Keratinocyte (primary cell): ENCODE results near the gene KAT6B. TPM values are rescaled to one million over a fixed set of nuclear protein-coding genes. Genes with fewer than 3 reads are reported as not detected.

Source experiments
- DNase-seq: peaks from one replicate; pipeline ENCODE4 v3.0.0-alpha.2; 2011; ENCODE audit warnings: low read depth, missing footprints, low spot score
- FAIRE-seq: peaks from 2 replicates; lab custom pipeline; 2011; peaks lifted over from hg19 to GRCh38; lab: Jason Lieb, UNC
- H2AFZ ChIP-seq: 2 replicates; pipeline ENCODE4 v1.6.0; 2012; ENCODE audit warnings: low read length, control low read depth, inconsistent platforms; ENCODE audit not compliant: control insufficient read depth
- H3K27ac ChIP-seq: 2 replicates; pipeline ENCODE4 v1.5.1; 2011; ENCODE audit warnings: low read length; ENCODE audit not compliant: control insufficient read depth, insufficient read depth
- H3K27me3 ChIP-seq: 3 replicates; pipeline ENCODE4 v1.6.0; 2011; ENCODE audit warnings: low read length; ENCODE audit not compliant: control insufficient read depth, insufficient read depth; ENCODE audit errors: extremely low read depth
- H3K36me3 ChIP-seq, 2 experiments: 2 replicates in 1 of 2; 3 replicates in 1 of 2; pipeline ENCODE4 v1.5.1; 2011; ENCODE audit warnings: low read length in 2 of 2, mild to moderate bottlenecking in 1 of 2; ENCODE audit not compliant: control insufficient read depth in 2 of 2, insufficient read depth in 2 of 2; ENCODE audit errors: extremely low read depth in 1 of 2
- H3K4me1 ChIP-seq: 3 replicates; pipeline ENCODE4 v1.5.1; 2011; ENCODE audit warnings: low read length; ENCODE audit not compliant: control insufficient read depth, insufficient read depth; ENCODE audit errors: extremely low read depth
- H3K4me2 ChIP-seq: 3 replicates; pipeline ENCODE4 v1.6.0; 2011; ENCODE audit warnings: low read depth, low read length; ENCODE audit not compliant: control insufficient read depth, insufficient read depth; ENCODE audit errors: extremely low read depth
- H3K4me3 ChIP-seq, 3 experiments: fragments of 200-600 bp in 1 of 3; sonication (generic) in 1 of 3; 2 replicates in 2 of 3; 3 replicates in 1 of 3; pipeline ENCODE4 v1.5.1; 2011 to 2016; ENCODE audit warnings: low read length in 3 of 3, mild to moderate bottlenecking in 3 of 3, control low read depth in 2 of 3, inconsistent platforms in 1 of 3, low read depth in 1 of 3, mixed read lengths in 1 of 3, mixed run types in 1 of 3, moderate library complexity in 1 of 3; ENCODE audit not compliant: control insufficient read depth in 2 of 3, insufficient read depth in 2 of 3; ENCODE audit errors: extremely low read depth in 1 of 3
- H3K79me2 ChIP-seq: 2 replicates; pipeline ENCODE4 v1.6.0; 2012; ENCODE audit warnings: low read length; ENCODE audit not compliant: control insufficient read depth, insufficient read depth
- H3K9ac ChIP-seq: 3 replicates; pipeline ENCODE4 v1.6.0; 2011; ENCODE audit warnings: low read length; ENCODE audit not compliant: control insufficient read depth, insufficient read depth; ENCODE audit errors: extremely low read depth
- H3K9me1 ChIP-seq: 3 replicates; pipeline ENCODE4 v1.6.0; 2011; ENCODE audit warnings: low read length; ENCODE audit not compliant: control insufficient read depth, insufficient read depth; ENCODE audit errors: extremely low read depth
- H3K9me3 ChIP-seq: 2 replicates; pipeline ENCODE4 v1.5.1; 2012; ENCODE audit warnings: low read depth, low read length; ENCODE audit not compliant: control insufficient read depth
- H4K20me1 ChIP-seq: 3 replicates; pipeline ENCODE4 v1.6.0; 2011; ENCODE audit warnings: low read length; ENCODE audit not compliant: control insufficient read depth, insufficient read depth; ENCODE audit errors: extremely low read depth
- CTCF ChIP-seq, 3 experiments: IDR thresholded peaks in 1 of 3; conservative IDR thresholded peaks in 1 of 3; optimal IDR thresholded peaks in 1 of 3; 2 replicates in 2 of 3; 3 replicates in 1 of 3; pipeline versions ENCODE3 to v1.5.1; 2011; ENCODE audit warnings: low read length in 3 of 3, mild to moderate bottlenecking in 3 of 3, moderate library complexity in 2 of 3, control low read depth in 1 of 3, inconsistent platforms in 1 of 3; ENCODE audit not compliant: insufficient read depth in 2 of 3; ENCODE audit errors: extremely low read depth in 1 of 3
- EZH2 ChIP-seq: IDR thresholded peaks from one replicate; pipeline ENCODE4 v1.6.1; 2012; ENCODE audit warnings: inconsistent platforms, mild to moderate bottlenecking, low read length, moderate library complexity
- dilution Hi-C: fragments of 300-500 bp; cut with MboI; formaldehyde crosslinking; loops from one replicate; pipeline ENCODE4 v1.7.0; 2020; ENCODE audit warnings: low sequenced_read_pairs; ENCODE audit not compliant: extremely low pct_ligation_motif_present
- polyA plus RNA-seq, 5 experiments: library from polyadenylated mRNA; depleted of rRNA in 3 of 5; stranded (reverse) in 3 of 5; stranded (forward) in 1 of 5; unstranded in 1 of 5; fragments of >200 nt; gene quantifications; 1 replicate in 1 of 5; 2 replicates in 3 of 5; 3 replicates in 1 of 5; pipeline versions ENCODE4 v1.2.1 to v1.2.3, GENCODE V29; 2011 to 2012; ENCODE audit warnings: missing spikeins in 2 of 5, low read depth in 1 of 5, low replicate concordance in 1 of 5

Gene KAT6B
- polyA plus RNA-seq, 1 donor (not counting 4 experiments of a cell fraction or from before 2014, with no cell fraction given) = 2.9 TPM

- Histone ChIP-seq H3K27me3 (no peaks in the 10 kb centered on the region), H3K9ac (no peak overlapping the region), H3K9me3 (no peaks in the 10 kb centered on the region), H3K27ac (no peak overlapping the region), H3K4me3 (no peak overlapping the region), H3K4me2 (no peak overlapping the region), H3K4me1 (no peaks in the 10 kb centered on the region), H2AFZ (no peak overlapping the region), H3K9me1 (no peaks in the 10 kb centered on the region), H3K36me3 (no peaks in the 10 kb centered on the region), H4K20me1 (no peaks in the 10 kb centered on the region), H3K79me2 (no peaks in the 10 kb centered on the region)
- no peak for DNase-seq
- dilution Hi-C loops = no loop called here
- no peak for FAIRE-seq
- TF ChIP-seq EZH2 (no peak), CTCF (optimal IDR thresholded peaks at IDR 0.05 in 1 of 3, IDR thresholded peaks at IDR 0.05 in 1 of 3, conservative IDR thresholded peaks at IDR 0.05 in 1 of 3; ENCODE audit: extremely low read depth in 1 of 3, insufficient read depth in 2 of 3, low read length in 3 of 3) (no peak)
Observed at GRCh38 chr10:74784462-74784861, 41.9 kb upstream of the KAT6B start.

GRCh38 chr10:74786126-74786525 is 40.3 kb upstream of the KAT6B start:
- no peak for DNase-seq
- no peaks in the 10 kb centered on the region for H3K79me2 ChIP-seq
- no peaks in the 10 kb centered on the region for H3K4me1 ChIP-seq
- no peaks in the 10 kb centered on the region for H3K9me1 ChIP-seq
- H4K20me1 ChIP-seq = no peaks in the 10 kb centered on the region
- H3K27ac ChIP-seq = no peak overlapping the region
- H3K4me2 ChIP-seq = no peak overlapping the region
- H3K27me3 ChIP-seq = no peaks in the 10 kb centered on the region
- H2AFZ ChIP-seq = no peak overlapping the region
- no peak overlapping the region for H3K4me3 ChIP-seq
- dilution Hi-C loops = no loop called here
- no peak for TF ChIP-seq EZH2
- no peak for TF ChIP-seq CTCF (optimal IDR thresholded peaks at IDR 0.05 in 1 of 3, IDR thresholded peaks at IDR 0.05 in 1 of 3, conservative IDR thresholded peaks at IDR 0.05 in 1 of 3; ENCODE audit: extremely low read depth in 1 of 3, insufficient read depth in 2 of 3, low read length in 3 of 3)
- H3K36me3 ChIP-seq = no peaks in the 10 kb centered on the region
- H3K9ac ChIP-seq = no peak overlapping the region
- H3K9me3 ChIP-seq = no peaks in the 10 kb centered on the region
- FAIRE-seq = no peak
